Stimulated activated CD4-positive, alpha-beta T cell treated with anti-CD3 and anti-CD28 coated beads, Interleukin-4, amount 100 ng/mL, for 4 hours (primary cell): ENCODE data around the gene RNF220.

ENCODE experiments used
- DNase-seq, 2 experiments: peaks; one replicate each; pipeline ENCODE4 v3.0.0-alpha.2; 2020

RNF220 gene

GRCh38 chr1:44524655-44525500 is 119.8 kb downstream of the RNF220 start:
- DNase-seq = no peak

- no peak for DNase-seq
These were observed 121.4 kb downstream of the RNF220 start for GRCh38 chr1:44526295-44527073.

GRCh38 chr1:44531785-44532566 is 126.9 kb downstream of the RNF220 start:
- DNase-seq = no peak

GRCh38 chr1:44532567-44532944 is 127.5 kb downstream of the RNF220 start:
- no peak for DNase-seq

- no peak for DNase-seq
These were observed 129.7 kb downstream of the RNF220 start for GRCh38 chr1:44534771-44535170.

- DNase-seq = no peak
These were observed 131.5 kb downstream of the RNF220 start for GRCh38 chr1:44536357-44537209.

GRCh38 chr1:44537538-44537937 is 132.5 kb downstream of the RNF220 start:
- no peak for DNase-seq

GRCh38 chr1:44537956-44538355 is 132.9 kb downstream of the RNF220 start:
- DNase-seq = no peak

- DNase-seq = no peak
These were observed 135.1 kb downstream of the RNF220 start for GRCh38 chr1:44539991-44540730.

- no peak for DNase-seq
These were observed 137.5 kb downstream of the RNF220 start for GRCh38 chr1:44542420-44543063.

GRCh38 chr1:44543064-44543744 is 138.1 kb downstream of the RNF220 start:
- no peak for DNase-seq

- DNase-seq = no peak
These were observed 138.7 kb downstream of the RNF220 start for GRCh38 chr1:44543786-44544185.

- DNase-seq = no peak
These were observed 139.9 kb downstream of the RNF220 start for GRCh38 chr1:44544960-44545359.

- DNase-seq = no peak
These were observed 140.9 kb downstream of the RNF220 start for GRCh38 chr1:44545961-44546360.

GRCh38 chr1:44546403-44547053 is 141.5 kb downstream of the RNF220 start:
- DNase-seq = no peak

- no peak for DNase-seq
These were observed 142.3 kb downstream of the RNF220 start for GRCh38 chr1:44547361-44547760.

- DNase-seq = no peak
These were observed 142.8 kb downstream of the RNF220 start for GRCh38 chr1:44547837-44548236.

GRCh38 chr1:44549510-44549909 is 144.5 kb downstream of the RNF220 start:
- DNase-seq = no peak

GRCh38 chr1:44553127-44553758 is 148.2 kb downstream of the RNF220 start:
- no peak for DNase-seq
